Thoracic aorta (tissue), 2 donors: Measurements from ENCODE around the gene UVRAG. TPM values are rescaled to one million over a fixed set of nuclear protein-coding genes. Genes with fewer than 3 reads are reported as not detected.
"Not testable (repeated sequence)": the region's sequence is repeated elsewhere in the genome, so short reads cannot be mapped to it uniquely, and the experiment has no call there.

Source experiments
- ATAC-seq: fragments of 150-250 bp; one replicate; pipeline ENCODE4 v1.8.0; 2017; ENCODE audit warnings: low read depth; ENCODE audit not compliant: insufficient number of reproducible peaks, low FRiP score
- DNase-seq: peaks from one replicate; pipeline ENCODE4 v3.0.0-alpha.2; 2020; ENCODE audit warnings: low spot score
- H3K27ac ChIP-seq, 2 donors: fragments of 200-600 bp; sonication (generic); 1 replicate in 1 of 2; 2 replicates in 1 of 2; pipeline ENCODE4 v1.5.1; 2016; ENCODE audit warnings: mild to moderate bottlenecking in 2 of 2, moderate library complexity in 2 of 2
- H3K27me3 ChIP-seq: fragments of 200-600 bp; sonication (generic); replicated peaks from 2 replicates; pipeline ENCODE4 v1.6.0; 2016; ENCODE audit warnings: mild to moderate bottlenecking; ENCODE audit not compliant: insufficient read depth
- H3K36me3 ChIP-seq: fragments of 200-600 bp; sonication (generic); one replicate; pipeline ENCODE4 v1.5.1; 2016
- H3K4me1 ChIP-seq, 2 donors: fragments of 200-600 bp; sonication (generic); 1 replicate in 1 of 2; 2 replicates in 1 of 2; pipeline versions ENCODE4 v1.5.1 to v1.6.0; 2016; ENCODE audit warnings: low read depth in 2 of 2, mild to moderate bottlenecking in 1 of 2; ENCODE audit not compliant: control insufficient read depth in 1 of 2
- H3K4me3 ChIP-seq: fragments of 200-600 bp; sonication (generic); 2 replicates; pipeline ENCODE4 v1.5.1; 2016; ENCODE audit warnings: mild to moderate bottlenecking
- H3K9me3 ChIP-seq: fragments of 200-600 bp; sonication (generic); 2 replicates; pipeline ENCODE4 v1.5.1; 2016
- CTCF ChIP-seq: fragments of 200-600 bp; sonication (generic); IDR thresholded peaks from one replicate; pipeline ENCODE4 v1.5.1; 2019; ENCODE audit warnings: antibody characterized with exemption
- total RNA-seq, 2 donors: library from RNA; depleted of rRNA; stranded (reverse); fragments of >200 nt; gene quantifications; one replicate each; pipeline versions ENCODE4 v1.1.0 to v1.2.3, GENCODE V29; 2016

The UVRAG gene
- total RNA-seq, 2 donors from 2014 or later, result 20.4 to 27.7 TPM

- ATAC-seq (no peak), DNase-seq (no peak)
- H3K27me3 ChIP-seq, result no peaks in the 10 kb centered on the region
- TF ChIP-seq CTCF, result no peak
- H3K9me3 ChIP-seq, result no peaks in the 10 kb centered on the region
- H3K4me3 ChIP-seq, result no peak overlapping the region
- no peaks in the 10 kb centered on the region for H3K36me3 ChIP-seq
- no peaks in the 10 kb centered on the region for H3K4me1 ChIP-seq
- no peak overlapping the region for H3K27ac ChIP-seq
Measured at GRCh38 chr11:75868990-75869389, 54.0 kb downstream of the UVRAG start.

DNA sequence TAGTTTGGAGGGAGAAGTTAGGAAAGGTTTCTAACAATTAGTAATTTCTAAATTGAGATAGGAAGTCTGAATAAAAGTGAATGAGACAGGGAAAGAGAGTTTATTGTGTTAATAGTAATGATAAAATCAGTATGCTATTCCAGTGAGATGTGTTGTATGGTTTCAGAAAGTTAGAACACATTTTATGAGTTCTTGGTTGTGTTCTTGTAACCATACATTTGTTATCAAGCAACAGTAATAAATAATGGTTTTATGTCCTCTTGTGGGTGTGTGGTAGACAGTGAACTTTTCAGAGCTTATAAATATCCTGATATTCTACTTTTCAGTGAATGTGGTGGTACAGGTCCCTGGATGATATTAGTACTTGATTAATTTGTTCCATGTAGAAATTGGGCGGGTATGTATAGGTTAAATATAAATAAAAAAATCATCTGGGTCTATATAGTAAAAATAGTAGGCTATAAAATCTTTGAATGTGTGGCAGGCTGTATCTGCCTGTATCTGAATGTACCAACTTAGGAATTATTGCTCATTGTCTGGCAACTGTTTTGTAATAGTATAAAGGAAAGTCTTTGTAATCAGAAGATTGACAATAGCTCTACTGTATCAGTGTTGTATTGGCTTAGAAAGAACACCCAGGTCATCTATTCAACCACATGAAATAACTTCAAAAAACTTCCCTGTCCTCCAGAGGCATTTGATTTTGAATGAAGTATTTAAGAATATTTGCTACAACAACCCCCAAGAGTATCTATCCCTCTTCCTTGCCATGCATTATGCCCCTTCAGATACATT lies 54.8 kb downstream of the UVRAG start:
- DNase-seq, result no peak
- Histone ChIP-seq H3K27ac (no peak overlapping the region), H3K4me1 (no peaks in the 10 kb centered on the region), H3K27me3 (no peaks in the 10 kb centered on the region), H3K9me3 (no peaks in the 10 kb centered on the region), H3K4me3 (no peak overlapping the region), H3K36me3 (no peaks in the 10 kb centered on the region)
- ATAC-seq, result no peak
- TF ChIP-seq CTCF, result no peak

DNA sequence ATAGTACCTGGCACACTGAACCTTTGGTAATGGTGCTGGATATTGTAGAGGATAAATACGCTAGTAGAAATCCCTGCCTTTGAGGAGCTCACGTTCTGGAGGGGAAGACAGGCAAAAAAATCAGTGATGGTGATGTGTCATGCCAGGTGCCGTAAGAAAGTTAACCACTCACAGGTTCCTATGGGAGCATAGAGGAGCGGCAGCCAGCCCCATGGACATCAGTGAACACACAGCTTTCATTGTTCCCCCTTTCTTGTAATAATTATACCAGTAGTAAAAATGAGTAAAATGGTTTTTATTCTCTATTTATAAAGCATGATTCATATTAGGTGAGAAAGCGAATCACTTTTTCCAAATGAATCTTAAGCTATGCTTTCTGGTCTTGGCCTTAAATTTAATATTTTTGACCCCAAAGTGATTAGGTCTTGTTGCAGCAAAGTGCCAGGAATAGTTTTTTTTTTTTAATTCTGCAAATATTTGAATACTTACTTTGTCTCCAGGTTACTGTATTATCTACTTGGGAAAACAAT lies 57.9 kb downstream of the UVRAG start:
- no peaks in the 10 kb centered on the region for H3K4me1 ChIP-seq
- DNase-seq, result no peak
- H3K27me3 ChIP-seq, result no peaks in the 10 kb centered on the region
- H3K9me3 ChIP-seq, result no peaks in the 10 kb centered on the region
- no peak overlapping the region for H3K4me3 ChIP-seq
- H3K27ac ChIP-seq, result no peak overlapping the region
- no peak for TF ChIP-seq CTCF
- H3K36me3 ChIP-seq, result no peaks in the 10 kb centered on the region
- no peak for ATAC-seq

GRCh38 chr11:75873417-75874221 lies 58.6 kb downstream of the UVRAG start:
- Histone ChIP-seq H3K36me3 (no peaks in the 10 kb centered on the region), H3K4me1 (no peaks in the 10 kb centered on the region), H3K27me3 (no peaks in the 10 kb centered on the region), H3K9me3 (no peaks in the 10 kb centered on the region), H3K4me3 (no peak overlapping the region), H3K27ac (no peak overlapping the region)
- TF ChIP-seq CTCF, result no peak
- no peak for ATAC-seq
- DNase-seq, result no peak

DNA sequence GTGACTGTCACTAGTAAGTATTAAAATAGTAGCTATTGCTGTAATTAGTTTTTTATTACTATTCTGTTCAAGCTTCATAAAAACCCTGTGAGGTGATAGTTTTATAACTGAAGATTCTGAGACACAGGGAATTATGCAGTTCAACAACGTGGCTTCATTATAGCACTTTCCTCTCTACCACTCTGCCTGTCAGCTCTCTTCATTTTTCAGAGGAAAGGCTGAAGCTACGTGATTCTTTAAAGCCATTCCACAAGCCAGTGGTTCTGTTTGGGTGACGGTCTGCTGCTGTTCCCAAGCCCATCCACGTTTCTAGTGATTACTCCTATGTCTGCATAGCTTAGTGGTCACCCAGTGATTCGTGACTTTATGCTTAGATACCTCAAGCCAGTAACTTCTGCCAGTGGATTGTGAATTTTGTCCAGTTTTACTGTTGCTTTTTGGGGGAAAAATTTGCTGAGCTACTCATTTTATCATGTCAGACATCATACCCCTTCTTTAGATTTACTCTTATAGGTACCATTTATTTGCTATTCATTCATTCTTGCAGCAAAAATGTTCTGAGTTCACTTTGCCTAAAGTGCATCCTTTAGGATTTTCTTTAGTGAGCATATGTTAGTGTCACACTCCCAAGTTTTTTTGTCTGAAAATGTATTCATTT lies 59.8 kb downstream of the UVRAG start:
- no peaks in the 10 kb centered on the region for H3K36me3 ChIP-seq
- DNase-seq, result no peak
- no peaks in the 10 kb centered on the region for H3K4me1 ChIP-seq
- no peak for ATAC-seq
- no peak for TF ChIP-seq CTCF
- H3K27ac ChIP-seq, result no peak overlapping the region
- H3K4me3 ChIP-seq, result no peak overlapping the region
- H3K27me3 ChIP-seq, result no peaks in the 10 kb centered on the region
- no peaks in the 10 kb centered on the region for H3K9me3 ChIP-seq

DNA sequence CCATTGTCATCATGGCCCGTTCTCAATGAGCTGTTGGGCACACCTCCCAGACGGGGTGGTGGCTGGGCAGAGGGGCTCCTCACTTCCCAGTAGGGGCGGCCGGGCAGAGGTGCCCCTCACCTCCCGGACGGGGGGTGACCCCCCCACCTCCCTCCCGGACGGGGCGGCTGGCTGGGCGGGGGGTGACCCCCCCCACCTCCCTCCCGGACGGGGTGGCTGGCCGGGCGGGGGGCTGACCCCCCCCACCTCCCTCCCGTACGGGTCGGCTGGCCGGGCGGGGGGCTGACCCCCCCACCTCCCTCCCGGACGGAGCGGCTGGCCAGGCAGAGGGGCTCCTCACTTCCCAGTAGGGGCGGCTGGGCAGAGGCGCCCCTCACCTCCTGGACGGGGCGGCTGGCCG lies 62.3 kb downstream of the UVRAG start:
- DNase-seq, H3K9me3 ChIP-seq, H3K36me3 ChIP-seq, H3K4me3 ChIP-seq, H3K27ac ChIP-seq, ATAC-seq, H3K4me1 ChIP-seq, H3K27me3 ChIP-seq: not testable (repeated sequence)

DNA sequence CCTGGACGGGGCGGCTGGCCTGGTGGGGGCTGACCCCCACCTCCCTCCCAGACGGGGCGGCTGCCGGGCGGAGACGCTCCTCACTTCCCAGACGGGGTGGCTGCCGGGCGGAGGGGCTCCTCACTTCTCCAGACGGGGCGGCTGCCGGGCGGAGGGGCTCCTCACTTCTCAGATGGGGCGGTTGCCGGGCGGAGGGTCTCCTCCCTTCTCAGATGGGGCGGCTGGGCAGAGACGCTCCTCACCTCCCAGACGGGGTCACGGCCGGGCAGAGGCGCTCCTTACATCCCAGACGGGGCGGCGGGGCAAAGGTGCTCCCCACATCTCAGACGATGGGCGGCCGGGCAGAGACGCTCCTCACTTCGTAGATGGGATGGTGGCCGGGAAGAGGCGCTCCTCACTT lies 62.9 kb downstream of the UVRAG start:
- not testable (repeated sequence) for H3K27ac ChIP-seq, ATAC-seq, H3K4me1 ChIP-seq, H3K9me3 ChIP-seq, H3K4me3 ChIP-seq, H3K27me3 ChIP-seq, DNase-seq, H3K36me3 ChIP-seq
